Panc1 (cell line): ENCODE measurements around the gene CTF1. TPM values are rescaled to one million over a fixed set of nuclear protein-coding genes. Genes with fewer than 3 reads are reported as not detected.

Experiments
- ATAC-seq: fragments of 200-7000 bp; cut with Tn5 transposase; 2 replicates; pipeline ENCODE4 v1.9.1; 2020; ENCODE audit warnings: mild to moderate bottlenecking, moderate library complexity
- BruUV-seq: library from RNA; stranded (reverse); fragments of 400-500 nt; replicated peaks from 2 replicates; lab custom pipeline; 2021; lab: Mats Ljungman, UMichigan
- CTCF ChIA-PET: fragments of 300-600 bp; sonication (Branson Sonifier 250); formaldehyde crosslinking; loops from one replicate; lab custom pipeline; 2022; ENCODE audit warnings: antibody characterized with exemption; lab: Charles Lee
- POLR2A ChIA-PET: fragments of 300-600 bp; sonication (Branson Sonifier 250); formaldehyde crosslinking; loops from one replicate; lab custom pipeline; 2022; ENCODE audit warnings: antibody characterized with exemption; lab: Charles Lee
- DNase-seq: peaks from one replicate; pipeline ENCODE4 v3.0.0-alpha.2; 2010; ENCODE audit warnings: low read depth, low spot score
- H3K27ac ChIP-seq: 2 replicates; pipeline ENCODE4 v1.5.1; 2011; ENCODE audit warnings: mild to moderate bottlenecking, low read length, inconsistent platforms
- H3K27me3 ChIP-seq: fragments of 200-500 bp; sonication (Bioruptor generic); 2 replicates; pipeline ENCODE4 v1.6.0; 2014; ENCODE audit warnings: low read length, inconsistent platforms; ENCODE audit not compliant: control insufficient read depth, insufficient read depth
- H3K36me3 ChIP-seq: fragments of 200-500 bp; sonication (Bioruptor generic); 2 replicates; pipeline ENCODE4 v1.5.1; 2014; ENCODE audit warnings: inconsistent platforms, mild to moderate bottlenecking, low read length, moderate library complexity; ENCODE audit not compliant: control insufficient read depth, insufficient read depth
- H3K4me1 ChIP-seq: 2 replicates; pipeline ENCODE4 v1.5.1; 2011; ENCODE audit warnings: inconsistent platforms, mild to moderate bottlenecking, low read length, moderate library complexity; ENCODE audit not compliant: control insufficient read depth, insufficient read depth
- H3K4me3 ChIP-seq, 2 experiments: 2 replicates each; pipeline ENCODE4 v1.5.1; 2011 to 2012; ENCODE audit warnings: low read depth in 2 of 2, low read length in 2 of 2, mild to moderate bottlenecking in 2 of 2, inconsistent platforms in 1 of 2, moderate library complexity in 1 of 2
- H3K9me3 ChIP-seq: fragments of 200-500 bp; sonication (Bioruptor generic); 2 replicates; pipeline ENCODE4 v1.5.1; 2014; ENCODE audit warnings: low read depth, mild to moderate bottlenecking, inconsistent platforms, low read length, moderate library complexity; ENCODE audit not compliant: control insufficient read depth, insufficient read depth
- CTCF ChIP-seq: fragments of 450-650 bp; IDR thresholded peaks from 2 replicates; pipeline ENCODE4 v1.5.1; 2017; ENCODE audit warnings: mild to moderate bottlenecking
- POLR2AphosphoS5 ChIP-seq: IDR thresholded peaks from 2 replicates; pipeline ENCODE4 v1.6.1; 2012; ENCODE audit warnings: mild to moderate bottlenecking, low read depth, low read length, moderate library complexity
- REST ChIP-seq, 2 experiments: IDR thresholded peaks; 2 replicates each; pipeline ENCODE4 v1.6.1; 2011 to 2012; ENCODE audit warnings: low read depth in 2 of 2, control low read depth in 1 of 2, low read length in 1 of 2, mild to moderate bottlenecking in 1 of 2, moderate library complexity in 1 of 2; ENCODE audit not compliant: insufficient read depth in 1 of 2
- SIN3A ChIP-seq: IDR thresholded peaks from 2 replicates; pipeline ENCODE4 v1.6.1; 2012; ENCODE audit warnings: low read depth, mild to moderate bottlenecking, low read length, moderate library complexity, borderline replicate concordance; ENCODE audit not compliant: insufficient read depth
- TCF7L2 ChIP-seq: IDR thresholded peaks from 2 replicates; pipeline ENCODE4 v1.6.1; 2011; ENCODE audit warnings: mild to moderate bottlenecking, low read depth, low read length, inconsistent platforms
- in situ Hi-C: cut with HindIII; loops from 2 replicates; pipeline ENCODE4 v1.10.0; 2016; ENCODE audit warnings: low sequenced_read_pairs, low pct_unique_long_range_greater_than_20kb
- intact Hi-C: fragments of 100-400 bp; cut with micrococcal nuclease; formaldehyde crosslinking; loops from one replicate; pipeline ENCODE4 v1.10.0; 2022; ENCODE audit not compliant: unreplicated experiment
- total RNA-seq: library from RNA; stranded (reverse); gene quantifications from one replicate; pipeline ENCODE4 v1.2.1, GENCODE V29; 2021; ENCODE audit not compliant: unreplicated experiment

CTF1 gene
- total RNA-seq, 1 experiment from 2014 or later = 2.9 TPM

- intact Hi-C loops (no loop called here), in situ Hi-C loops (no loop called here)
- ATAC-seq (no peak), DNase-seq (no peak)
- Histone ChIP-seq H3K27me3 (no peaks in the 10 kb centered on the region), H3K36me3 (no peaks in the 10 kb centered on the region), H3K9me3 (no peaks in the 10 kb centered on the region), H3K27ac (no peak overlapping the region), H3K4me3 (no peak overlapping the region), H3K4me1 (no peaks in the 10 kb centered on the region)
- ChIA-PET POLR2A (no interaction called here), CTCF (no interaction called here)
- TF ChIP-seq CTCF = no peak
- no TSS peak for BruUV-seq
These were observed 30.4 kb upstream of the CTF1 start for GRCh38 chr16:30866031-30866430.

GRCh38 chr16:30867747-30868146 is 28.7 kb upstream of the CTF1 start:
- Histone ChIP-seq H3K27ac (no peak overlapping the region), H3K4me3 (no peak overlapping the region), H3K4me1 (no peaks in the 10 kb centered on the region), H3K9me3 (no peaks in the 10 kb centered on the region), H3K36me3 (no peaks in the 10 kb centered on the region), H3K27me3 (no peaks in the 10 kb centered on the region)
- BruUV-seq = no TSS peak
- no peak for TF ChIP-seq SIN3A
- no peak for TF ChIP-seq POLR2AphosphoS5
- no peak for TF ChIP-seq TCF7L2
- TF ChIP-seq REST (IDR thresholded peaks at IDR 0.05; ENCODE audit: insufficient read depth in 1 of 2, low read depth in 2 of 2, low read length in 1 of 2) = no peak
- TF ChIP-seq CTCF = no peak
- in situ Hi-C loops = no loop called here
- DNase-seq = no peak
- ChIA-PET CTCF (interaction anchor here (0.6 to 0.8 kb wide), 2 partner anchors 110 to 204 kb away, joined by 5 to 8 read pairs; no protein-coding TSS in a partner anchor), POLR2A (no interaction called here)
- intact Hi-C loops = no loop called here
- ATAC-seq = peak; percentile 90

GRCh38 chr16:30870904-30871303 is 25.5 kb upstream of the CTF1 start:
- Histone ChIP-seq H3K9me3 (no peaks in the 10 kb centered on the region), H3K4me3 (no peak overlapping the region), H3K27me3 (no peaks in the 10 kb centered on the region), H3K36me3 (peaks cover 3% of the 10 kb centered on the region; the same call in 1 of the 2 replicates), H3K27ac (no peak overlapping the region), H3K4me1 (peaks cover 1% of the 10 kb centered on the region)
- CTCF ChIA-PET = no interaction called here
- DNase-seq = no peak
- TF ChIP-seq POLR2AphosphoS5 (no peak), SIN3A (no peak), REST (IDR thresholded peaks at IDR 0.05; ENCODE audit: insufficient read depth in 1 of 2, low read depth in 2 of 2, low read length in 1 of 2) (no peak), CTCF (no peak), TCF7L2 (no peak)
- in situ Hi-C loops = no loop called here
- intact Hi-C loops = no loop called here
- no peak for ATAC-seq
- POLR2A ChIA-PET = no interaction called here
- BruUV-seq = TSS peak; percentile 34
